K562 (cell line): Measurements from ENCODE around the gene RMI1. TPM values are rescaled to one million over a fixed set of nuclear protein-coding genes. Genes with fewer than 3 reads are reported as not detected.

ENCODE experiments used
- C11orf30 ChIP-seq: fragments of 450-650 bp; IDR thresholded peaks from 2 replicates; pipeline ENCODE4 v1.6.1; 2016; ENCODE audit warnings: low read depth, mild to moderate bottlenecking
- CREB1 ChIP-seq, 2 experiments: sonication (generic) in 1 of 2; formaldehyde crosslinking in 1 of 2; IDR thresholded peaks; 2 replicates each; pipeline versions ENCODE4 v1.6.1 to v1.8.0; 2012 to 2022; ENCODE audit warnings: inconsistent platforms in 1 of 2, mild to moderate bottlenecking in 1 of 2, missing genetic modification reagents in 1 of 2, moderate library complexity in 1 of 2
- ELF1 ChIP-seq: fragments of 200-800 bp; sonication (Bioruptor generic); IDR thresholded peaks from 2 replicates; pipeline ENCODE4 v1.6.1; 2016; ENCODE audit warnings: missing genetic modification characterization, missing compliant biosample characterization
- ESRRA ChIP-seq: fragments of 450-650 bp; IDR thresholded peaks from 2 replicates; pipeline ENCODE4 v1.6.1; 2014; ENCODE audit warnings: low read depth, mild to moderate bottlenecking, moderate library complexity, borderline replicate concordance
- ETV5 ChIP-seq: sonication (generic); formaldehyde crosslinking; IDR thresholded peaks from 2 replicates; pipeline ENCODE4 v1.4.0; 2020; ENCODE audit warnings: low read depth, mild to moderate bottlenecking, missing genetic modification reagents
- ETV6 ChIP-seq, 3 experiments: fragments of 150-350 bp in 1 of 3; sonication (generic) in 1 of 3; formaldehyde crosslinking in 1 of 3; IDR thresholded peaks; 2 replicates each; pipeline versions ENCODE4 v1.6.1 to v1.8.0; 2014 to 2022; ENCODE audit warnings: borderline replicate concordance in 2 of 3, low read depth in 2 of 3, antibody characterized with exemption in 1 of 3, low read length in 1 of 3, mild to moderate bottlenecking in 1 of 3, missing genetic modification reagents in 1 of 3
- MBD2 ChIP-seq: sonication (generic); IDR thresholded peaks from 2 replicates; pipeline ENCODE4 v1.6.1; 2016; ENCODE audit warnings: low read depth, borderline replicate concordance
- MNT ChIP-seq, 2 experiments: fragments of 450-650 bp; conservative IDR thresholded peaks; 2 replicates each; pipeline ENCODE4 v1.6.1; 2017; ENCODE audit warnings: mild to moderate bottlenecking in 2 of 2, moderate library complexity in 2 of 2
- POLR2AphosphoS5 ChIP-seq: IDR thresholded peaks from 2 replicates; pipeline ENCODE4 v1.6.1; 2011; ENCODE audit warnings: mild to moderate bottlenecking, low read depth, low read length, moderate library complexity; ENCODE audit not compliant: control insufficient read depth, insufficient read depth
- RBFOX2 ChIP-seq: fragments of 200-400 bp; formaldehyde crosslinking; IDR thresholded peaks from 2 replicates; pipeline ENCODE4 v1.6.1; 2017; ENCODE audit warnings: low read depth, mild to moderate bottlenecking, low read length, moderate library complexity
- RBM14 ChIP-seq: fragments of 200-400 bp; formaldehyde crosslinking; IDR thresholded peaks from 2 replicates; pipeline ENCODE4 v1.6.1; 2018; ENCODE audit warnings: low read depth, mild to moderate bottlenecking, low read length, moderate library complexity, borderline replicate concordance; ENCODE audit not compliant: insufficient read depth
- SAP30 ChIP-seq: fragments of 200-600 bp; sonication (generic); IDR thresholded peaks from 2 replicates; pipeline ENCODE4 v1.6.1; 2012; ENCODE audit warnings: borderline replicate concordance, low read depth, mild to moderate bottlenecking, moderate library complexity, low read length, control low read depth, inconsistent platforms; ENCODE audit not compliant: insufficient read depth, poor library complexity, severe bottlenecking
- SUPT5H ChIP-seq: fragments of 450-650 bp; IDR thresholded peaks from 2 replicates; pipeline ENCODE4 v1.6.1; 2016
- ZNF318 ChIP-seq, 2 experiments: fragments of 450-650 bp; IDR thresholded peaks; 2 replicates each; pipeline ENCODE4 v1.6.1; 2016; ENCODE audit warnings: mild to moderate bottlenecking in 2 of 2, borderline replicate concordance in 1 of 2, low read depth in 1 of 2, moderate library complexity in 1 of 2
- ZNF561 ChIP-seq: fragments of 450-650 bp; formaldehyde crosslinking; conservative IDR thresholded peaks from 2 replicates; pipeline ENCODE4 v1.4.0; 2020; ENCODE audit warnings: mild to moderate bottlenecking, moderate library complexity
- polyA plus RNA-seq, 8 experiments: library from polyadenylated mRNA; depleted of rRNA in 4 of 8; stranded (reverse) in 5 of 8; unstranded in 3 of 8; fragments of >200 nt; fragmentation: Nextera tagmentation in 2 of 8; fragmentation: Illumina TruSeq in 1 of 8; extraction: Ambion mirVana in 2 of 8; extraction: Trizol in 1 of 8; gene quantifications; 2 replicates each; pipeline versions ENCODE4 v1.2.1 to v1.2.3, GENCODE V29; 2011 to 2014; ENCODE audit warnings: inconsistent platforms in 1 of 8, missing spikeins in 1 of 8
- total RNA-seq, 7 experiments: library from RNA; depleted of rRNA in 6 of 7; stranded (reverse); fragments of >200 nt in 6 of 7; fragmentation: Illumina TruSeq in 2 of 7; extraction: Trizol in 2 of 7; gene quantifications; 2 replicates each; pipeline versions ENCODE4 v1.2.1 to v1.2.3, GENCODE V29; 2011 to 2021; ENCODE audit warnings: low replicate concordance in 1 of 7

RMI1 gene
- total and polyA plus RNA-seq, 9 of the 15 experiments (the other 6 are each of a cell fraction or from before 2014, with no cell fraction given), result 3.0 to 17.4 (median 10.6) TPM

- TF ChIP-seq RBM14 (0 out of 2 replicates have a peak, but pooled peaks have one; percentile 55), ZNF318 (IDR thresholded peaks at IDR 0.05; ENCODE audit: borderline replicate concordance in 1 of 2, low read depth in 1 of 2) (no peak; a peak in 1 of 4 replicates), POLR2AphosphoS5 (peak; percentile 30; the same call in 1 of the 2 replicates), CREB1 (IDR thresholded peaks at IDR 0.05) (peak; percentile 18; the same call in 1 of the 2 replicates), CREB1 (CRISPR knock-in tag; IDR thresholded peaks at IDR 0.05) (no peak; the same call in 1 of the 2 replicates), MNT (conservative IDR thresholded peaks at IDR 0.05) (peak; percentile 29 to 42; a peak in 2 of 4 replicates), SUPT5H (peak; percentile 92), C11orf30 (peak; percentile 26; the same call in 1 of the 2 replicates), ELF1 (tag) (peak; percentile 31; the same call in 1 of the 2 replicates), SAP30 (peak; percentile 36), ESRRA (0 out of 2 replicates have a peak, but pooled peaks have one; percentile 23), ETV5 (CRISPR knock-in tag) (0 out of 2 replicates have a peak, but pooled peaks have one; percentile 4), ETV6 (IDR thresholded peaks at IDR 0.05; ENCODE audit: borderline replicate concordance in 1 of 2, low read depth in 2 of 2, low read length in 1 of 2) (no peak), ETV6 (CRISPR knock-in tag; IDR thresholded peaks at IDR 0.05; ENCODE audit: borderline replicate concordance) (peak; percentile 35; the same call in 1 of the 2 replicates), RBFOX2 (peak; percentile 87), ZNF561 (CRISPR knock-in tag) (no peak), MBD2 (0 out of 2 replicates have a peak, but pooled peaks have one; percentile 0)
Measured at GRCh38 chr9:83980395-83981125, at the start of gene RMI1 (continued).
